DMS153 treated with DMSO at 0.1 percent for 48 hours (cell line): ENCODE results near the gene PLGRKT.
"Not testable (repeated sequence)": the region's sequence is repeated elsewhere in the genome, so short reads cannot be mapped to it uniquely, and the experiment has no call there.

Source experiments
- DNase-seq: peaks from one replicate; lab custom pipeline; 2025; ENCODE audit not compliant: unreplicated experiment; lab: John Stamatoyannopoulos, UW

Gene PLGRKT

GRCh38 chr9:5437254-5438216 is at the start of gene PLGRKT:
TSS of gene PLGRKT (minus strand) at chr9:5437925. CDS start at chr9:5431977, 5,948 bp downstream.
- peak; percentile 90 for DNase-seq

- DNase-seq, result no peak
These were observed 49.3 kb upstream of the PLGRKT start for GRCh38 chr9:5486988-5487387.

GRCh38 chr9:5485378-5486085 is 47.8 kb upstream of the PLGRKT start:
- DNase-seq, result no peak

- no peak for DNase-seq
These were observed 45.6 kb upstream of the PLGRKT start for GRCh38 chr9:5483306-5483705.

- DNase-seq, result no peak
These were observed 44.5 kb upstream of the PLGRKT start for GRCh38 chr9:5482194-5482593.

GRCh38 chr9:5481322-5482040 is 43.8 kb upstream of the PLGRKT start:
- DNase-seq, result no peak

GRCh38 chr9:5480919-5481318 is 43.2 kb upstream of the PLGRKT start:
- DNase-seq, result no peak

GRCh38 chr9:5479994-5480694 is 42.4 kb upstream of the PLGRKT start:
- DNase-seq, result no peak

GRCh38 chr9:5478206-5478605 is 40.5 kb upstream of the PLGRKT start:
- no peak for DNase-seq

GRCh38 chr9:5475611-5476010 is 37.9 kb upstream of the PLGRKT start:
- not testable (repeated sequence) for DNase-seq

GRCh38 chr9:5470816-5471215 is 33.1 kb upstream of the PLGRKT start:
- DNase-seq, result no peak

GRCh38 chr9:5470122-5470521 is 32.4 kb upstream of the PLGRKT start:
- DNase-seq, result no peak

- DNase-seq, result no peak
These were observed 31.1 kb upstream of the PLGRKT start for GRCh38 chr9:5468850-5469249.

GRCh38 chr9:5466766-5467165 is 29.0 kb upstream of the PLGRKT start:
- DNase-seq, result no peak

- DNase-seq, result no peak
These were observed 28.3 kb upstream of the PLGRKT start for GRCh38 chr9:5466005-5466404.

GRCh38 chr9:5464831-5465330 is 27.2 kb upstream of the PLGRKT start:
- DNase-seq, result not testable (repeated sequence)

GRCh38 chr9:5460157-5460556 is 22.4 kb upstream of the PLGRKT start:
- no peak for DNase-seq

- DNase-seq, result no peak
These were observed 21.6 kb upstream of the PLGRKT start for GRCh38 chr9:5459289-5459829.

GRCh38 chr9:5455181-5455580 is 17.5 kb upstream of the PLGRKT start:
- no peak for DNase-seq

- no peak for DNase-seq
These were observed 15.9 kb upstream of the PLGRKT start for GRCh38 chr9:5453673-5454072.
